Measurements from ENCODE around the gene NAT8L.

DNA sequence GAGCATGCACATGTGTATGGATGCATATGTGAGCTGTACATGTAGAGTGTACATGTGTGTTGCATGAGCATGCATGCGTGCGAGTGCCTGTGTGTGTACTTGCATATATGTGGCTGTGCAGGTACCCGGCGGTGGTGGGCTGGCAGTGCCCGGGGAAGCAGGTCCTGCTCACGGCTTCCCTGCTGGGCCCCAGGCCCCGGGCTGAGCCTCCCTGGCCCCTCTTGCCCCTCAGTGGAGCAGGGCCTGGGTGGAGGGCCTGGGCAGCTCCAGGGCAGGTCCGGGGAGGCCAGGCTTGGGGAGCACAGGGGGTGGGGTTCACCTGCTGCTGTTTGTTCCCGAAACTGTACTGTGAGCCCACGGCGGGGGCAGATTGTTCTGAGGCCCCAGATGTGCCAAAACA, 9.4 kb downstream of the NAT8L start:
- TF ChIP-seq CTCF (IDR thresholded peaks at IDR 0.05) = no peak
- no peak for TF ChIP-seq POLR2A (IDR thresholded peaks at IDR 0.05; ENCODE audit: low read depth)

Measured in esophagus muscularis mucosa (tissue), 3 donors.